ENCODE results near the gene ATAD3A. TPM values are rescaled to one million over a fixed set of nuclear protein-coding genes. Genes with fewer than 3 reads are reported as not detected.
A peak's percentile ranks its signal among the peaks of the same experiment; 100 is the strongest.
"Not testable (repeated sequence)": the region's sequence is repeated elsewhere in the genome, so short reads cannot be mapped to it uniquely, and the experiment has no call there.

Gene ATAD3A
- total and polyA plus RNA-seq, 7 experiments from 2014 or later, result 5.4 to 41.3 (median 21.5) TPM

DNA sequence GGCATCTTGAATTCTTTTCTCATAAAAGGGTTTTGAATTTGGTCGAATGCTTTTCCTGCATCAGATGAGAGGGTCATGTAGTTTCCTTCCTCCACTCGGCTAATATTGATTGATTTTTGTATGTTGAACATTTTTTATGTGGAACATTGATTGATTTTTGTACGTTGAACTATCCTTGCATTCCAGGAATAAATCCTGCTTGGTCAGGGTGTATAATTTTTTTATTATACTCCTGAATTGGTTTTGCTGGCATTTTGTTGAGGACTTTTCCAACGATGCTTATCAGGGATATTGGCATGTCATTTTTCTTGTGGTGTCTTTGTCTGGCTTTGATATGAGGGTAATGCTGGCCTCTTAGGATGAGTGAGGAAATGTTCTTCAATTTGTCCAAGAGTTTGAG, 20.0 kb downstream of the ATAD3A start:
- intact Hi-C loops (cut with micrococcal nuclease), result no loop called here
- Mint-ChIP-seq H3K9me3 (peaks cover 0 to 11% (median 6%) of the 10 kb centered on the region in 11 donors), H3K27ac (no peak overlapping the region), H3K27me3 (no peaks in the 10 kb centered on the region), H3K4me1 (no peaks in the 10 kb centered on the region), H3K4me3 (no peak overlapping the region), H3K36me3 (peaks cover 0 to 24% (median 6%) of the 10 kb centered on the region in 5 donors)
- H3K27ac ChIP-seq (ENCODE audit: low read depth, low read length), result no peak overlapping the region
- H3K27me3 ChIP-seq (ENCODE audit: control insufficient read depth in 2 of 2, insufficient read depth in 2 of 2, low read length in 2 of 2), result no peaks in the 10 kb centered on the region
- H3K4me3 ChIP-seq (ENCODE audit: low read length), result no peak overlapping the region
- H3K4me1 ChIP-seq (ENCODE audit: control insufficient read depth in 2 of 2, insufficient read depth in 2 of 2, low read length in 2 of 2), result no peaks in the 10 kb centered on the region
- ChIA-PET POLR2A (no interaction called here), CTCF (no interaction called here)
- no peaks in the 10 kb centered on the region for H3K9me3 ChIP-seq (ENCODE audit: control insufficient read depth in 2 of 3, low read length in 3 of 3)
- DNase-seq, result no peak
- H3K36me3 ChIP-seq (ENCODE audit: control insufficient read depth in 2 of 3, insufficient read depth in 3 of 3, low read length in 3 of 3), result peaks cover 0 to 22% (median 0%) of the 10 kb centered on the region in 3 experiments
- no peak for ATAC-seq

DNA sequence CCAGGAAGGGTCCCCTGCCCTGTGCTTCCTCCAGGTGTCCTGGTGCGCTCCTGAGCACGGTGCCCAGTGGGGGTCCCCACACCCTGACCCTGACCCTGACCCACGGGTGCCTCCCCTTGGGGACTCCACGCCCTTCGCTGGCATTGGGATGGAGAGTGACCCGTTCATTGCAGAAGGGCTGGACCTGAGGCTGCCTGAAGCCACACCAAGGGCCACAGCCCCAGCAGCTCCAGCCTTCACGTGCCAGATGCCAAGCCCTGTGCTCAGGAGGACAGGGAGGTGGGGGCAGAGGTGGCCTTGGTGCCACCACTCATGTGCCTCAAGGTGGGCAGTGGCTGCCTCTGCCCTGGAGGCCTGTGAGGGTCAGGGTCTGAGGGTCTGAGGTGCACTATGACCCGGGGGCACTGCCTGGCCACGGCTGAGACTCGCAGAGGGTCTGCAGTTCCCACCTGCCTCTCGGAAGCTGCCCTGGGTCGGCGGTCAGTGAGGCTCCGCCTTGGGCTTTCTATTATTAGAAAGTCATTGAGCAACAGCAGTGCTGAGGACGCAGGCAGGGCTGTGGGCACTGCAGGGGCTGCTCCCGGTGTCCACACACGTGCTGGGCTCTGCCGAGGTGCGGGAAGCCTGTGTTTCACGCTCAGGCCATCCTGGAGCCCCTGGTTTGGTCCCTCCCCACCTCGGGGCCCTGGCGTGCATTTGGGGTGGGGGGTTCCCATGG, 21.4 kb downstream of the ATAD3A start:
- H3K4me1 Mint-ChIP-seq; ATAC-seq; H3K9me3 ChIP-seq (ENCODE audit: control insufficient read depth in 2 of 3, low read length in 3 of 3); DNase-seq; intact Hi-C loops (cut with micrococcal nuclease); H3K27ac Mint-ChIP-seq; POLR2A ChIA-PET; CTCF ChIA-PET; H3K27ac ChIP-seq (ENCODE audit: low read depth, low read length); H3K27me3 Mint-ChIP-seq; H3K36me3 ChIP-seq (ENCODE audit: control insufficient read depth in 2 of 3, insufficient read depth in 3 of 3, low read length in 3 of 3); H3K4me3 Mint-ChIP-seq; H3K4me1 ChIP-seq (ENCODE audit: control insufficient read depth in 2 of 2, insufficient read depth in 2 of 2, low read length in 2 of 2); H3K27me3 ChIP-seq (ENCODE audit: control insufficient read depth in 2 of 2, insufficient read depth in 2 of 2, low read length in 2 of 2); H3K4me3 ChIP-seq (ENCODE audit: low read length): not testable (repeated sequence)
- H3K9me3 Mint-ChIP-seq, result peaks cover 0 to 11% (median 6%) of the 10 kb centered on the region in 11 donors
- H3K36me3 Mint-ChIP-seq, result peaks cover 0 to 20% (median 6%) of the 10 kb centered on the region in 5 donors

DNA sequence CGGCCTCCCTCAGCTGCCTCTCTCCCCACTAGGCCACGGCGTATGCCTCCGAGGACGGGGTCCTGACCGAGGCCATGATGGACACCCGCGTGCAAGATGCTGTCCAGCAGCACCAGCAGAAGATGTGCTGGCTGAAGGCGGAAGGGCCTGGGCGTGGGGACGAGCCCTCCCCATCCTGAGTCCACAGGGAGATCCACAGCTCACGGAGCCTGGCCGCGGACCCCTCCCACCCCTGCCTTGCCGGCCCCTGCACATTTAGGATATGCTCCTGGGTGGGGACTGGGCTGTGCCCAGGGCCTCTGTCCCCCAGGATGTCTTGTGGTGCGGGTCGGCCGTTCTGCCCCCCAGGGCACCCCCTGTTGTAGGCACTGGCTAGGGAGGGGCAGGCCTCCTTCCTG, 21.9 kb downstream of the ATAD3A start:
- DNase-seq; H3K27ac ChIP-seq (ENCODE audit: low read depth, low read length); H3K4me1 ChIP-seq (ENCODE audit: control insufficient read depth in 2 of 2, insufficient read depth in 2 of 2, low read length in 2 of 2); H3K36me3 ChIP-seq (ENCODE audit: control insufficient read depth in 2 of 3, insufficient read depth in 3 of 3, low read length in 3 of 3); POLR2A ChIA-PET; H3K4me3 ChIP-seq (ENCODE audit: low read length); intact Hi-C loops (cut with micrococcal nuclease); H3K27ac Mint-ChIP-seq; H3K4me3 Mint-ChIP-seq; H3K4me1 Mint-ChIP-seq; H3K9me3 ChIP-seq (ENCODE audit: control insufficient read depth in 2 of 3, low read length in 3 of 3); H3K27me3 ChIP-seq (ENCODE audit: control insufficient read depth in 2 of 2, insufficient read depth in 2 of 2, low read length in 2 of 2); CTCF ChIA-PET; H3K27me3 Mint-ChIP-seq; ATAC-seq: not testable (repeated sequence)
- H3K36me3 Mint-ChIP-seq, result peaks cover 0 to 20% (median 6%) of the 10 kb centered on the region in 5 donors
- peaks cover 0 to 11% (median 6%) of the 10 kb centered on the region in 11 donors for H3K9me3 Mint-ChIP-seq

DNA sequence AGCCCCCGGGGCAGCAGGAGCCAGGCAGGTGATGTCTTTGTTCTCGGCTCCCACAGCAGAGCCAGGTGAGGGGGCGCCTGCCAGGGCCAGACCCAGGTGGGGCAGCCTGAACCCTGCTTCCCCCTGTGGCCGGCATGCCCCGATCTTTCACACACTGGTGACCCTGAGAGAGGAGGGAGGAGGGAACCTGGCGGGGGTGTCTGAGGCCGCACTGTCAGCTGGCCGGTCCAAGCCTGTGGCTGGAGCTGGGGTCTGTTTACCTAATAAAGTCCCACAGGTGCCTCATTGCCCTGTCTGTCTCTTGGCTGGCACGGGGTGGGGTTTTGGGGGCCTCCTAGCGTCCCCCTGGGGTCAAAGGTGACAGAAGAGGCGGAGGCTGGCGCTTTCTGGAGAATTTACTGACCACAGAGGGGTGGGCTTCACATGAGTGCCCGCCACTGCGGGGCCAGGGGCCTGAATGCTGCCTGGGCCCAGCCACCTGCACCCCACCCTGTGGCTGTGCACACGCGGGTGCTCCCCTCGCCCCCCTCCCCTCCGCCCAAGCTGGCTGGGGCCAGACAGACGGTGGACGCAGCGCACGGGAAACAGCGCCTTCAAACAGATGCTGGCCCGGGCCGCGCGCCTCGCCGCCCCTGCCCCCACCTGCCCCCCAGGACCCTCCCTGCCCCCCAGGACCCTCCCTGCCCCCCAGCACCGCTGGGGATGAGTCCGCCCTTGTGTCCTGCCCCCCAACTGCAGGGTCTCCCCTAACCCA, 22.6 kb downstream of the ATAD3A start:
- CTCF ChIA-PET, result no interaction called here
- POLR2A ChIA-PET, result no interaction called here
- Mint-ChIP-seq H3K36me3 (peaks cover 0 to 20% (median 6%) of the 10 kb centered on the region in 5 donors), H3K27ac (no peak overlapping the region), H3K27me3 (peaks cover 0 to 1% (median 0%) of the 10 kb centered on the region in 5 donors), H3K4me1 (peaks cover 0 to 4% (median 0%) of the 10 kb centered on the region in 7 donors), H3K9me3 (peaks cover 0 to 11% (median 6%) of the 10 kb centered on the region in 11 donors), H3K4me3 (no peak overlapping the region)
- Histone ChIP-seq H3K4me3 (ENCODE audit: low read length) (no peak overlapping the region), H3K27me3 (ENCODE audit: control insufficient read depth in 2 of 2, insufficient read depth in 2 of 2, low read length in 2 of 2) (no peaks in the 10 kb centered on the region), H3K4me1 (ENCODE audit: control insufficient read depth in 2 of 2, insufficient read depth in 2 of 2, low read length in 2 of 2) (no peaks in the 10 kb centered on the region), H3K36me3 (ENCODE audit: control insufficient read depth in 2 of 3, insufficient read depth in 3 of 3, low read length in 3 of 3) (peaks cover 0 to 7% (median 0%) of the 10 kb centered on the region in 3 experiments), H3K9me3 (ENCODE audit: control insufficient read depth in 2 of 3, low read length in 3 of 3) (no peaks in the 10 kb centered on the region), H3K27ac (ENCODE audit: low read depth, low read length) (no peak overlapping the region)
- no peak for DNase-seq
- intact Hi-C loops (cut with micrococcal nuclease), result no loop called here
- ATAC-seq, result no peak

DNA sequence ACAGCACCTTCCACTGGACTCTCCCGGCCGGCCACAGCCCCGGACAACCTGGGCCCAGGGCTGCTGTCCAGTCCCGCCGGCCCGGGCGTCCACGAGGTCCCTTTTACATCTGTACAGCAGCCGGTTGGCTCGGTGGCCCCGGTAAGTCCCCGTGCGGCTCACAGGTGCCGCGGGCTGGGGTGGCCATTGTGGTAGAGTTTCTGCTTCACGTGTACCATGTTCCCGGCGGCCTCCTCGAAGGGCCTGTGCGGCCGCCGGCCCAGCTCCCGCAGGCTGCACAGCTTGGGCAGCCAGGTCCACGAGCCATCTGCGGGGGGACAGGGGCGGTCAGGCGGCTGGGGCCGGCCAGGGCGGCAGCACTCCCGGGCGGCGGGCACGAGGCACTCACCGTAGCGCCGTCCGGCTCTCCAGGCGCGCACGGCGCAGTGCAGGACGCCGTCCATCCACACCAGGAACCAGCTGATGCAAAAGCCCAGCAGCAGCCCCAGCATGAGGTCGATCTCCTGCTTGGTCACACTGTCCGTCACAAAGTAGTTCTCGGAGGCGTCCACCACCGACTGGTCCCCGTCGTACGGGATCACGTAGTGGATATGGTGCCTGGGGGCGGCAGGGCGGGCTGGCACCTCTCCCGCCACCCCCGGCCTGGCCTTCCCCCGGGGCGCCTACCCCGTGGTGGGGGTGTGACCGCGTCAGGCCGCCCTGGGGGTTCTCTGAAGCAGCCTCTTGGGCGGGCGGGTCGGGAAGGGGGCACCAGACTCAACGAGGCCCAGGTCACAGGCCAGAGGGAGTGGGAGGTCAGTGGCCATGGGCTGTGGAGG, 23.4 kb downstream of the ATAD3A start:
- ATAC-seq (no peak), DNase-seq (no peak)
- Mint-ChIP-seq H3K9me3 (peaks cover 0 to 11% (median 6%) of the 10 kb centered on the region in 11 donors), H3K27ac (no peak overlapping the region), H3K36me3 (peaks cover 0 to 13% (median 6%) of the 10 kb centered on the region in 5 donors), H3K4me3 (no peak overlapping the region), H3K4me1 (peaks cover 0 to 4% (median 0%) of the 10 kb centered on the region in 7 donors), H3K27me3 (peaks cover 0 to 2% (median 0%) of the 10 kb centered on the region in 5 donors)
- CTCF ChIA-PET, result no interaction called here
- H3K4me1 ChIP-seq (ENCODE audit: control insufficient read depth in 2 of 2, insufficient read depth in 2 of 2, low read length in 2 of 2), result no peaks in the 10 kb centered on the region
- H3K36me3 ChIP-seq (ENCODE audit: control insufficient read depth in 2 of 3, insufficient read depth in 3 of 3, low read length in 3 of 3), result no peaks in the 10 kb centered on the region
- no peaks in the 10 kb centered on the region for H3K27me3 ChIP-seq (ENCODE audit: control insufficient read depth in 2 of 2, insufficient read depth in 2 of 2, low read length in 2 of 2)
- H3K27ac ChIP-seq (ENCODE audit: low read depth, low read length), result no peak overlapping the region
- H3K4me3 ChIP-seq (ENCODE audit: low read length), result no peak overlapping the region
- H3K9me3 ChIP-seq (ENCODE audit: control insufficient read depth in 2 of 3, low read length in 3 of 3), result no peaks in the 10 kb centered on the region
- POLR2A ChIA-PET, result no interaction called here
- intact Hi-C loops (cut with micrococcal nuclease), result no loop called here

DNA sequence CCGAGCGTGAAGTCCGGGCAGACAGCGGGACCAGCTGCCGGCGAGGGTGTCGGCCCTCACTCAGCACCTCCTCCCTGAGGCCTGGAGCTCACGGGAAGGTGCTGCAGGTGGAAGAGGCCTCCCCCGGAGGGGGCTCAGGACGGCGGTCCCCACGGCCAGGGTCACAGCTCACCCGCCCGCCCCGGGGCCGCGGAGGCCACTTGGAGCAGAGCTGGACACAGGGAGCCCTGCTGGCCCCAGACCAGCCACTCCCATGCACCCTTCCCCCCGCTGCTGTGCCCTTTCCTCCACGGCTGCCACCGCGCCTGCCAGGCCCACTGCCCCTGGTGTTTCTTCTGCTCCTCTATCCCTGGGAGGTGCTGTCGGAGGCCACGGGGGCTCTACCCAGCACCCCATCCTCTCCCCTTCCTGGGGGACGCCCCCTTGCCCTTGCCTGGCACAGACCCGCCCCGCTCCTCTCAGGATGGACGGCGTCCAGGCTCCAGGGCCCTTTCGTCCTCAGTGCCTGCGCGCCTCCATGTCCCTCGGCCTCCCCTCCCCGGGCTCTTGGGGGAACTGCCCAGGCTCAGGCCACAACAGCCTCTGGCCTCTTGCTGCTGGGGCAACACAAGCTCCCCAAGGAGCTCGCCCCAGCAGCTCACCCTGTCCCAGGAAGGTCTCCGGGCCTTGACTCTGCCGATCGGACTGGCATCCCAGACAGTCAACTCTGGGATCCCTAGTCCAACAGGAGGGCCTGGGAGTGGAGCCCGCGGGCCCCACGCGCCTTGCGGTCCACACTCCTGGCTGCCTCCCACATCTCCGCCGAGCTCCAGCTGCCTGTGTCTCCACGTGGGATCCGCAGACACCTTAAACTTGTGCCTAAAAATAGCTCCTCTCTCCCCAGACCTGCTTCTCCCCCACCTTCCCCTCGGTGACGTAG, 24.3 kb downstream of the ATAD3A start:
- peaks cover 0 to 2% (median 0%) of the 10 kb centered on the region in 5 donors for H3K27me3 Mint-ChIP-seq
- Histone ChIP-seq H3K27ac (ENCODE audit: low read depth, low read length) (no peak overlapping the region), H3K36me3 (ENCODE audit: control insufficient read depth in 2 of 3, insufficient read depth in 3 of 3, low read length in 3 of 3) (peaks cover 0 to 2% (median 0%) of the 10 kb centered on the region in 3 experiments), H3K4me1 (ENCODE audit: control insufficient read depth in 2 of 2, insufficient read depth in 2 of 2, low read length in 2 of 2) (no peaks in the 10 kb centered on the region), H3K4me3 (ENCODE audit: low read length) (no peak overlapping the region), H3K9me3 (ENCODE audit: control insufficient read depth in 2 of 3, low read length in 3 of 3) (no peaks in the 10 kb centered on the region), H3K27me3 (ENCODE audit: control insufficient read depth in 2 of 2, insufficient read depth in 2 of 2, low read length in 2 of 2) (no peaks in the 10 kb centered on the region)
- H3K27ac Mint-ChIP-seq, result peak overlapping the region in 1 of 9 donors; percentile 59
- POLR2A ChIA-PET, result no interaction called here
- H3K4me1 Mint-ChIP-seq, result peaks cover 0 to 4% (median 0%) of the 10 kb centered on the region in 7 donors
- no peak for ATAC-seq
- peaks cover 0 to 7% (median 4%) of the 10 kb centered on the region in 11 donors for H3K9me3 Mint-ChIP-seq
- peaks cover 0 to 8% (median 6%) of the 10 kb centered on the region in 5 donors for H3K36me3 Mint-ChIP-seq
- H3K4me3 Mint-ChIP-seq, result no peak overlapping the region
- DNase-seq, result no peak
- intact Hi-C loops (cut with micrococcal nuclease), result no loop called here
- CTCF ChIA-PET, result no interaction called here

Data from naive thymus-derived CD4-positive, alpha-beta T cell (primary cell).